Neural progenitor cell (in vitro differentiated cells): ENCODE data around the gene IKBKG. TPM values are rescaled to one million over a fixed set of nuclear protein-coding genes. Genes with fewer than 3 reads are reported as not detected.
A peak's percentile ranks its signal among the peaks of the same experiment; 100 is the strongest.
"Not testable (repeated sequence)": the region's sequence is repeated elsewhere in the genome, so short reads cannot be mapped to it uniquely, and the experiment has no call there.

Experiments
- DNase-seq: peaks from one replicate; pipeline ENCODE4 v3.0.0-alpha.2; 2016; ENCODE audit warnings: low spot score
- H2AFZ ChIP-seq: fragments of 200-600 bp; sonication (generic); replicated peaks from 2 replicates; pipeline ENCODE4 v1.6.1; 2016; ENCODE audit warnings: antibody characterized with exemption
- H3F3A ChIP-seq: fragments of 200-600 bp; sonication (generic); 2 replicates; pipeline ENCODE4 v1.6.1; 2016; ENCODE audit warnings: antibody characterized with exemption, low read depth
- H3K27ac ChIP-seq: fragments of 200-600 bp; sonication (generic); 2 replicates; pipeline ENCODE4 v1.5.1; 2016; ENCODE audit warnings: mild to moderate bottlenecking
- H3K27me3 ChIP-seq: fragments of 200-600 bp; sonication (generic); 2 replicates; pipeline ENCODE4 v1.6.1; 2016; ENCODE audit warnings: mild to moderate bottlenecking, moderate library complexity
- H3K36me3 ChIP-seq: fragments of 200-600 bp; sonication (generic); 2 replicates; pipeline ENCODE4 v1.5.1; 2016
- H3K4me1 ChIP-seq: fragments of 200-600 bp; sonication (generic); 2 replicates; pipeline ENCODE4 v1.6.1; 2016; ENCODE audit warnings: mixed run types
- H3K4me2 ChIP-seq: fragments of 200-600 bp; sonication (generic); 2 replicates; pipeline ENCODE4 v1.6.1; 2016
- H3K4me3 ChIP-seq: fragments of 200-600 bp; sonication (generic); 2 replicates; pipeline ENCODE4 v1.5.1; 2016
- H3K79me2 ChIP-seq: fragments of 200-600 bp; sonication (generic); 2 replicates; pipeline ENCODE4 v1.6.1; 2016; ENCODE audit warnings: low read depth
- H3K9ac ChIP-seq: fragments of 200-600 bp; sonication (generic); 2 replicates; pipeline ENCODE4 v1.6.1; 2016
- H3K9me3 ChIP-seq: fragments of 200-600 bp; sonication (generic); 2 replicates; pipeline ENCODE4 v1.5.1; 2016; ENCODE audit warnings: low read depth
- H4K20me1 ChIP-seq: fragments of 200-600 bp; sonication (generic); 2 replicates; pipeline ENCODE4 v1.6.1; 2016; ENCODE audit warnings: low read depth
- H3K27ac Mint-ChIP-seq: 3 replicates; pipeline ENCODE4 v1.8.0; 2021; ENCODE audit warnings: mixed read lengths
- H3K27me3 Mint-ChIP-seq: 2 replicates; pipeline ENCODE4 v1.8.0; 2022; ENCODE audit warnings: low read depth, mild to moderate bottlenecking, inconsistent platforms, moderate library complexity, mixed read lengths; ENCODE audit not compliant: insufficient read depth
- H3K36me3 Mint-ChIP-seq: 3 replicates; pipeline ENCODE4 v1.8.0; 2021; ENCODE audit warnings: mixed read lengths
- H3K4me1 Mint-ChIP-seq: 3 replicates; pipeline ENCODE4 v1.8.0; 2021; ENCODE audit warnings: mixed read lengths
- H3K4me3 Mint-ChIP-seq: 3 replicates; pipeline ENCODE4 v1.8.0; 2021; ENCODE audit warnings: mild to moderate bottlenecking, moderate library complexity, mixed read lengths
- H3K9me3 Mint-ChIP-seq: 3 replicates; pipeline ENCODE4 v1.8.0; 2020; ENCODE audit warnings: mixed read lengths
- EZH2 ChIP-seq: fragments of 200-600 bp; sonication (generic); IDR thresholded peaks from 2 replicates; pipeline ENCODE4 v1.6.1; 2017; ENCODE audit warnings: antibody characterized with exemption, mild to moderate bottlenecking, moderate library complexity
- EZH2phosphoT487 ChIP-seq: fragments of 200-600 bp; sonication (generic); IDR thresholded peaks from 2 replicates; pipeline ENCODE4 v1.6.1; 2017; ENCODE audit warnings: antibody characterized with exemption
- total RNA-seq: library from RNA; depleted of rRNA; stranded (reverse); fragments of >200 nt; gene quantifications from 2 replicates; pipeline ENCODE4 v1.2.3, GENCODE V29; 2015; ENCODE audit warnings: low replicate concordance
- TF ChIP-seq, protein P1 (sequence below): fragments of 200-600 bp; sonication (generic); IDR thresholded peaks from 2 replicates; pipeline ENCODE4 v1.5.1; 2017; ENCODE audit warnings: antibody characterized with exemption, mild to moderate bottlenecking

The IKBKG gene, protein sequence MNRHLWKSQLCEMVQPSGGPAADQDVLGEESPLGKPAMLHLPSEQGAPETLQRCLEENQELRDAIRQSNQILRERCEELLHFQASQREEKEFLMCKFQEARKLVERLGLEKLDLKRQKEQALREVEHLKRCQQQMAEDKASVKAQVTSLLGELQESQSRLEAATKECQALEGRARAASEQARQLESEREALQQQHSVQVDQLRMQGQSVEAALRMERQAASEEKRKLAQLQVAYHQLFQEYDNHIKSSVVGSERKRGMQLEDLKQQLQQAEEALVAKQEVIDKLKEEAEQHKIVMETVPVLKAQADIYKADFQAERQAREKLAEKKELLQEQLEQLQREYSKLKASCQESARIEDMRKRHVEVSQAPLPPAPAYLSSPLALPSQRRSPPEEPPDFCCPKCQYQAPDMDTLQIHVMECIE
- total RNA-seq, result 11.7 and 13.2 TPM in 2 replicates

DNA sequence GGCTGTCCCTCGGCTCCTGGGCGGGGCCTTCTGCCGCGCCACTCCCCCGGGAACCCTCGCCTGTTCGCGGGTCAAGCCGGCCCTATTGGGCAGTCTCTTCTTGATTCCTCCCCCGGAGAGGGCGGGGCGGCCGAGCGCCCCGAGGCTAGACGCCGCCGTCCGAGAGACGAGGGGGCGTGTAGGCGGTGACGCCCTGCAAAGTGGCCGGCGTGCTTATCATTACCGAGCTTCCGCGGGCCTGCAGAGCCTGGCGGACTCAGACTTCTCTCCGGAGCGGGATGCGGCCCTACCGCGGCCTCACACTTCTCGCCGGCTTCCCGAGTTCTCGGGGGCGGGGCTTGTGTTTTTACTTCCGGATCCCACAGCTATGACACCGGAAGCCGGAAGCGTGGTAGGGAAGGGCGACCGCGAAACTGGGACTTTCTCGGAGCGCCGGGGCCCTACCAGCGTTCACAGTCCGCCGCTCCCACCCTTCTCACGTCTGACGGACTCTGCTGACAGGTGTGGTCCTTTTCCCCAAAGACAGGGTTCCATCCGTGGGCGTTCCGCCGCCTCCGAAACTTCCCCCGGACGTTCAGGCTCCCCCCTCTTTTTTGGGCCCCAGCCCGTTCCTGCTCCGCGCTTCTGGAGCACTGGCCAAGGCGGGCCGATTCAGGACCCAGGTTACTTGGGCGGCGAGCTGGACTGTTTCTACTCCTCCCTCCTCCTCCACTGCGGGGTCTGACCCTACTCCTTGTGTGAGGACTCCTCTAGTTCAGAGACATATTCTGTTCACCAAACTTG, at the start of gene IKBKG:
IKBKG (plus strand) TSS at position 376 of the 783 bp plus-strand sequence. CDS start 4,383 bp downstream, outside the sequence.
- H3K4me3 Mint-ChIP-seq, result peak within 1 kb of the TSS; percentile 91
- peaks cover 7% of the 10 kb centered on the region for H3K27me3 Mint-ChIP-seq
- no peaks in the 10 kb centered on the region for H3K36me3 ChIP-seq
- peaks cover 25% of the 10 kb centered on the region for H3K9me3 Mint-ChIP-seq
- peak; percentile 90 for DNase-seq
- peak within 1 kb of the TSS; percentile 66 for H3K9ac ChIP-seq
- peak within 1 kb of the TSS; percentile 68 for H3K4me3 ChIP-seq
- peaks cover 7% of the 10 kb centered on the region for H3K36me3 Mint-ChIP-seq
- H3K27ac Mint-ChIP-seq, result no peak within 1 kb of the TSS
- H3K79me2 ChIP-seq, result peaks cover 34% of the 10 kb centered on the region
- H3K9me3 ChIP-seq, result no peaks in the 10 kb centered on the region
- peak within 1 kb of the TSS; percentile 90 for H3K27ac ChIP-seq
- no peaks in the 10 kb centered on the region for H3K4me1 ChIP-seq
- H3K4me2 ChIP-seq, result peak within 1 kb of the TSS; percentile 83
- no peak within 1 kb of the TSS for H2AFZ ChIP-seq
- no peaks in the 10 kb centered on the region for H4K20me1 ChIP-seq
- no peaks in the 10 kb centered on the region for H3K27me3 ChIP-seq
- peaks cover 12% of the 10 kb centered on the region for H3K4me1 Mint-ChIP-seq
- H3F3A ChIP-seq, result no peaks in the 10 kb centered on the region
- TF ChIP-seq, protein P1, sequence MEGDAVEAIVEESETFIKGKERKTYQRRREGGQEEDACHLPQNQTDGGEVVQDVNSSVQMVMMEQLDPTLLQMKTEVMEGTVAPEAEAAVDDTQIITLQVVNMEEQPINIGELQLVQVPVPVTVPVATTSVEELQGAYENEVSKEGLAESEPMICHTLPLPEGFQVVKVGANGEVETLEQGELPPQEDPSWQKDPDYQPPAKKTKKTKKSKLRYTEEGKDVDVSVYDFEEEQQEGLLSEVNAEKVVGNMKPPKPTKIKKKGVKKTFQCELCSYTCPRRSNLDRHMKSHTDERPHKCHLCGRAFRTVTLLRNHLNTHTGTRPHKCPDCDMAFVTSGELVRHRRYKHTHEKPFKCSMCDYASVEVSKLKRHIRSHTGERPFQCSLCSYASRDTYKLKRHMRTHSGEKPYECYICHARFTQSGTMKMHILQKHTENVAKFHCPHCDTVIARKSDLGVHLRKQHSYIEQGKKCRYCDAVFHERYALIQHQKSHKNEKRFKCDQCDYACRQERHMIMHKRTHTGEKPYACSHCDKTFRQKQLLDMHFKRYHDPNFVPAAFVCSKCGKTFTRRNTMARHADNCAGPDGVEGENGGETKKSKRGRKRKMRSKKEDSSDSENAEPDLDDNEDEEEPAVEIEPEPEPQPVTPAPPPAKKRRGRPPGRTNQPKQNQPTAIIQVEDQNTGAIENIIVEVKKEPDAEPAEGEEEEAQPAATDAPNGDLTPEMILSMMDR, result no peak
- TF ChIP-seq EZH2, result no peak
- no peak for TF ChIP-seq EZH2phosphoT487

DNA sequence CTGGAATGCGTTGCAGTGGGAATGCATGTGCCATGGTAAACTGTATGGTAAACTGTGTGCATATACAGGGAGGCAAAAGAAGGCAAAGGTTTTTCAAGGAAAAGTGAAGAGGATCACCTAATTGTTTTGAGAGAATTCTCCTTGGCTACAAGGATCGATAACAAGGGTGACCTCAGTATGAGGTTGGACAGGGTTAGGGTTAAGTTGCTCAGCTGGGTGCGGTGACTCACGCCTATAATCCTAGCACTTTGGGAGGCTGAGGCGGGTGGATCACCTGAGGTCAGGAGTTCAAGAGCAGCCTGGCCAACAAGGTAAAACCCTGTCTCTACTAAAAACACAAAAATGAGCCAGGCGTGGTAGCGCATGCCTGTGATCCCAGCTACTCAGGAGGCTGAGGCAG, 46.0 kb upstream of the IKBKG start:
- not testable (repeated sequence) for H3K27ac Mint-ChIP-seq, H3K4me1 ChIP-seq, H3K4me3 ChIP-seq, H3F3A ChIP-seq, H3K4me1 Mint-ChIP-seq, H3K27me3 Mint-ChIP-seq, H2AFZ ChIP-seq, H3K9me3 ChIP-seq, H3K36me3 Mint-ChIP-seq, H3K27me3 ChIP-seq, H3K36me3 ChIP-seq, H4K20me1 ChIP-seq, H3K9ac ChIP-seq, H3K4me2 ChIP-seq, H3K27ac ChIP-seq, H3K79me2 ChIP-seq, DNase-seq
- Mint-ChIP-seq H3K9me3 (peaks cover 10% of the 10 kb centered on the region), H3K4me3 (peak overlapping the region; percentile 4)

DNA sequence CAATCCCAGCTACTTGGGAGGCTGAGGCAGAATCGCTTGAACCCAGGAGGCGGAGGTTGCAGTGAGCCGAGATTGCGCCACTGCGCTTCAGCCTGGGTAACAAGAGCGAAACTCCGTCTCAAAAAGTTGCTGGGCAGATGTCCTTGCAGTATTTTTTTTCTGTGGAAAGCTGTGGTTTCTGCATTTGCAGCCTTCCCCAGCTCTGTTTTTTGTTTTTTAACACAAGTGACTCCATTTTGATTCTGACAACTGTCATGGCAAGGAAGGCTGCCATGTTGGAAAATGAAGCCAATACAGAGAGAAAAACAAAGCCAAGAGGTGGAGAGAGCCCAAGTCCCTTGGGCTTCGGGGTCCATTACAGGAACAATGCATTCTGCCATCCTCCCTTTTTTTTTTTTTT, 45.3 kb upstream of the IKBKG start:
- Histone ChIP-seq H3K79me2 (no peaks in the 10 kb centered on the region), H3K4me3 (no peak overlapping the region), H3K4me1 (no peaks in the 10 kb centered on the region), H3K27me3 (no peaks in the 10 kb centered on the region), H3K9ac (no peak overlapping the region), H2AFZ (no peak overlapping the region), H3K27ac (no peak overlapping the region), H3K9me3 (no peaks in the 10 kb centered on the region), H3F3A (no peaks in the 10 kb centered on the region), H3K36me3 (no peaks in the 10 kb centered on the region), H3K4me2 (no peak overlapping the region), H4K20me1 (no peaks in the 10 kb centered on the region)
- Mint-ChIP-seq H3K4me3 (no peak overlapping the region), H3K9me3 (peaks cover 10% of the 10 kb centered on the region), H3K36me3 (peaks cover 2% of the 10 kb centered on the region), H3K27ac (no peak overlapping the region), H3K27me3 (peaks cover 3% of the 10 kb centered on the region), H3K4me1 (no peaks in the 10 kb centered on the region)
- TF ChIP-seq, protein P1, result no peak
- no peak for TF ChIP-seq EZH2
- no peak for DNase-seq
